IMR-90 (cell line): ENCODE measurements around the gene CTR9. TPM values are rescaled to one million over a fixed set of nuclear protein-coding genes. Genes with fewer than 3 reads are reported as not detected.

Source experiments
- ATAC-seq: fragments of 200-7000 bp; cut with Tn5 transposase; 2 replicates; pipeline ENCODE4 v1.9.1; 2020; ENCODE audit warnings: low read depth, mild to moderate bottlenecking, moderate library complexity
- Bru-seq: library from RNA; stranded (reverse); fragments of 400-500 nt; gene quantifications from one replicate; lab custom pipeline; 2021; lab: Mats Ljungman, UMichigan
- BruChase-seq, 2 experiments: library from RNA; stranded (reverse); fragments of 400-500 nt; gene quantifications; one replicate each; lab custom pipeline; 2021; lab: Mats Ljungman, UMichigan
- BruUV-seq: library from RNA; stranded (reverse); fragments of 400-500 nt; replicated peaks from 2 replicates; lab custom pipeline; 2021; lab: Mats Ljungman, UMichigan
- CTCF ChIA-PET: fragments of 300-600 bp; formaldehyde crosslinking; extraction: SDS; loops from one replicate; lab custom pipeline; 2021; ENCODE audit warnings: antibody characterized with exemption; lab: Yijun Ruan, JAX
- POLR2A ChIA-PET: fragments of 300-600 bp; sonication (Branson Sonifier 250); formaldehyde crosslinking; loops from one replicate; lab custom pipeline; 2022; ENCODE audit warnings: antibody characterized with exemption; ENCODE audit not compliant: unreplicated experiment; lab: Charles Lee
- DNase-seq: peaks from one replicate; pipeline ENCODE4 v3.0.0; 2013
- H2AFZ ChIP-seq: replicated peaks from 2 replicates; pipeline ENCODE3; 2013; ENCODE audit warnings: low read length, mild to moderate bottlenecking; ENCODE audit not compliant: poor library complexity
- H2AK5ac ChIP-seq: 2 replicates; pipeline ENCODE4 v1.6.1; 2013; ENCODE audit warnings: low read depth, low read length, inconsistent platforms
- H2AK9ac ChIP-seq: replicated peaks from 2 replicates; pipeline ENCODE3; 2013; ENCODE audit warnings: mild to moderate bottlenecking, low read depth, low read length, moderate library complexity; ENCODE audit not compliant: poor library complexity
- H2BK120ac ChIP-seq: 2 replicates; pipeline ENCODE4 v1.6.1; 2013; ENCODE audit warnings: low read depth, low read length, inconsistent platforms
- H2BK15ac ChIP-seq: 3 replicates; pipeline ENCODE4 v1.6.1; 2013; ENCODE audit warnings: low read depth, low read length, inconsistent platforms
- H2BK20ac ChIP-seq: 2 replicates; pipeline ENCODE4 v1.6.1; 2013; ENCODE audit warnings: low read depth, mild to moderate bottlenecking, inconsistent platforms, low read length, moderate library complexity
- H2BK5ac ChIP-seq: 2 replicates; pipeline ENCODE4 v1.6.1; 2013; ENCODE audit warnings: mild to moderate bottlenecking, low read depth, low read length, inconsistent platforms; ENCODE audit not compliant: poor library complexity, severe bottlenecking
- H3K14ac ChIP-seq: replicated peaks from 2 replicates; pipeline ENCODE4 v1.6.1; 2013; ENCODE audit warnings: low read depth, low read length, inconsistent platforms
- H3K18ac ChIP-seq: 2 replicates; pipeline ENCODE4 v1.6.1; 2013; ENCODE audit warnings: low read depth, low read length, control low read depth
- H3K23ac ChIP-seq: 2 replicates; pipeline ENCODE4 v1.6.1; 2013; ENCODE audit warnings: low read depth, low read length, inconsistent platforms
- H3K27ac ChIP-seq: 2 replicates; pipeline ENCODE4 v1.5.1; 2013; ENCODE audit warnings: mild to moderate bottlenecking, control low read depth, low read length; ENCODE audit not compliant: insufficient read depth
- H3K27me3 ChIP-seq: 2 replicates; pipeline ENCODE4 v1.6.1; 2013; ENCODE audit warnings: low read length; ENCODE audit not compliant: control insufficient read depth, insufficient read depth
- H3K36me3 ChIP-seq: 2 replicates; pipeline ENCODE4 v1.6.1; 2013; ENCODE audit warnings: low read length, mixed read lengths; ENCODE audit not compliant: control insufficient read depth, insufficient read depth
- H3K4ac ChIP-seq: 2 replicates; pipeline ENCODE4 v1.6.1; 2013; ENCODE audit warnings: low read depth, low read length, inconsistent platforms
- H3K4me1 ChIP-seq: 2 replicates; pipeline ENCODE4 v1.6.1; 2013; ENCODE audit warnings: low read length, mixed read lengths; ENCODE audit not compliant: control insufficient read depth, insufficient read depth
- H3K4me2 ChIP-seq: 2 replicates; pipeline ENCODE4 v1.6.1; 2013; ENCODE audit warnings: low read depth, mild to moderate bottlenecking, control low read depth, low read length, moderate library complexity
- H3K4me3 ChIP-seq: 2 replicates; pipeline ENCODE4 v1.5.1; 2013; ENCODE audit warnings: low read depth, mild to moderate bottlenecking, control low read depth, low read length, moderate library complexity; ENCODE audit not compliant: insufficient read depth
- H3K56ac ChIP-seq: 2 replicates; pipeline ENCODE4 v1.6.1; 2013; ENCODE audit warnings: low read length, inconsistent platforms; ENCODE audit not compliant: insufficient read depth; ENCODE audit errors: extremely low read depth
- H3K79me1 ChIP-seq, 2 experiments: 2 replicates each; pipeline ENCODE4 v1.6.1; 2013; ENCODE audit warnings: low read length in 2 of 2, inconsistent platforms in 1 of 2, low read depth in 1 of 2
- H3K9ac ChIP-seq: 2 replicates; pipeline ENCODE4 v1.6.1; 2013; ENCODE audit warnings: low read depth, low read length, control low read depth
- H3K9me1 ChIP-seq: 2 replicates; pipeline ENCODE4 v1.6.1; 2013; ENCODE audit warnings: low read length, inconsistent platforms; ENCODE audit not compliant: insufficient read depth
- H3K9me3 ChIP-seq: 2 replicates; pipeline ENCODE4 v1.6.1; 2013; ENCODE audit warnings: low read length; ENCODE audit not compliant: control insufficient read depth, insufficient read depth
- H4K20me1 ChIP-seq: 2 replicates; pipeline ENCODE4 v1.6.1; 2013; ENCODE audit warnings: low read length, inconsistent platforms; ENCODE audit not compliant: insufficient read depth
- H4K5ac ChIP-seq: 2 replicates; pipeline ENCODE4 v1.6.1; 2013; ENCODE audit warnings: mild to moderate bottlenecking, low read depth, low read length, control low read depth
- H4K8ac ChIP-seq, 2 experiments: 2 replicates each; pipeline ENCODE4 v1.6.1; 2013; ENCODE audit warnings: low read depth in 2 of 2, low read length in 2 of 2, control low read depth in 1 of 2, inconsistent platforms in 1 of 2
- H4K91ac ChIP-seq: 2 replicates; pipeline ENCODE4 v1.6.1; 2013; ENCODE audit warnings: low read depth, low read length, inconsistent platforms; ENCODE audit not compliant: insufficient read depth
- BHLHE40 ChIP-seq: fragments of 150-350 bp; IDR thresholded peaks from 2 replicates; pipeline ENCODE4 v1.6.1; 2016; ENCODE audit warnings: mild to moderate bottlenecking, low read depth, low read length
- CHD1 ChIP-seq: IDR thresholded peaks from 2 replicates; pipeline ENCODE4 v1.6.1; 2012; ENCODE audit warnings: low read depth, low read length, improper control_type of control experiment
- MAFK ChIP-seq: IDR thresholded peaks from 2 replicates; pipeline ENCODE4 v1.6.1; 2012; ENCODE audit warnings: low read depth, low read length, improper control_type of control experiment
- MAZ ChIP-seq: IDR thresholded peaks from 2 replicates; pipeline ENCODE4 v1.6.1; 2012; ENCODE audit warnings: low read depth, mild to moderate bottlenecking, low read length, improper control_type of control experiment, moderate library complexity, borderline replicate concordance
- MXI1 ChIP-seq: IDR thresholded peaks from 2 replicates; pipeline ENCODE4 v1.6.1; 2012; ENCODE audit warnings: low read depth, mild to moderate bottlenecking, low read length, moderate library complexity, borderline replicate concordance
- NFE2L2 ChIP-seq: fragments of 150-350 bp; IDR thresholded peaks from 2 replicates; pipeline ENCODE4 v1.6.1; 2016; ENCODE audit warnings: low read depth, mild to moderate bottlenecking, low read length
- POLR2A ChIP-seq: IDR thresholded peaks from 2 replicates; pipeline ENCODE4 v1.6.1; 2012; ENCODE audit warnings: mild to moderate bottlenecking, low read depth, low read length
- RAD21 ChIP-seq: IDR thresholded peaks from 2 replicates; pipeline ENCODE4 v1.6.1; 2012; ENCODE audit warnings: low read length, improper control_type of control experiment
- RFX5 ChIP-seq: IDR thresholded peaks from 2 replicates; pipeline ENCODE4 v1.8.0; 2012; ENCODE audit warnings: low read depth, mild to moderate bottlenecking, low read length, moderate library complexity
- WGBS, 2 experiments: methylation state at CpG; one replicate each; pipeline versions ENCODE4 v1.1.5 to v1.1.7; 2013; ENCODE audit warnings: missing lambda C conversion rate in 2 of 2; ENCODE audit not compliant: insufficient read length in 1 of 2; ENCODE audit errors: extremely low coverage in 2 of 2; 5-methylcytosine and 5-hydroxymethylcytosine counted together
- dilution Hi-C: fragments of 300-500 bp; cut with HindIII; formaldehyde crosslinking; loops from one replicate; pipeline ENCODE4 v1.14.3; 2018; ENCODE audit warnings: low sequenced_read_pairs; ENCODE audit not compliant: unreplicated experiment
- in situ Hi-C: fragments of 300-500 bp; cut with MboI; formaldehyde crosslinking; loops from 3 replicates; pipeline ENCODE4 v1.14.3; 2019; ENCODE audit warnings: low sequenced_read_pairs, inconsistent platforms, mixed read lengths
- intact Hi-C: fragments of 100-400 bp; cut with micrococcal nuclease; formaldehyde crosslinking; loops from 2 replicates; pipeline ENCODE4 v1.10.0; 2022
- long read RNA-seq: library from polyadenylated mRNA; unstranded; transcript quantifications from one replicate; pipeline ENCODE4 v2.0.0, GENCODE V29; 2021; ENCODE audit not compliant: unreplicated experiment
- polyA plus RNA-seq, 3 experiments: library from polyadenylated mRNA; depleted of rRNA; stranded (reverse); fragments of >200 nt; gene quantifications; 2 replicates each; pipeline ENCODE4 v1.2.3, GENCODE V29; 2012; ENCODE audit warnings: low replicate concordance in 1 of 3
- total RNA-seq: library from RNA; depleted of rRNA; stranded (reverse); fragments of >200 nt; gene quantifications from 2 replicates; pipeline ENCODE4 v1.2.3, GENCODE V29; 2012; rRNA removed
- TF ChIP-seq, protein P1 (sequence below): fragments of 150-350 bp; IDR thresholded peaks from 2 replicates; pipeline ENCODE4 v1.6.1; 2017; ENCODE audit warnings: mild to moderate bottlenecking, antibody characterized with exemption, low read length, low read depth
- TF ChIP-seq, protein P2 (sequence below): conservative IDR thresholded peaks from 2 replicates; pipeline ENCODE4 v1.5.1; 2012; ENCODE audit warnings: mild to moderate bottlenecking, low read depth, low read length, improper control_type of control experiment

The CTR9 gene
- 37.1 and 38.3 TPM in 2 replicates for total RNA-seq
- 14.4 and 16.8 TPM in 2 replicates for polyA plus RNA-seq (2012; rRNA removed)
- 3.8 and 5.1 TPM in 2 replicates for polyA plus RNA-seq (2012; cell fraction: cytosol; rRNA removed)
- 2.1 and 10.6 TPM in 2 replicates for polyA plus RNA-seq (2012; cell fraction: nucleus; rRNA removed; ENCODE audit: low replicate concordance)
- Bru-seq, nascent RNA = percentile 82 among the genes with signal in this experiment
- percentile 89 among the genes with signal in this experiment for BruChase-seq, experiment 1, labeled RNA remaining after a 6-hour chase
- BruChase-seq, experiment 2, labeled RNA remaining after a 2-hour chase = percentile 91 among the genes with signal in this experiment
- long read RNA-seq, full-length matches to known transcripts = 25 of 82 reads
- long read RNA-seq, partial matches to known transcripts = 54 of 82 reads
- long read RNA-seq, other reads (novel, unspliced or antisense) = 3 of 82 reads

DNA sequence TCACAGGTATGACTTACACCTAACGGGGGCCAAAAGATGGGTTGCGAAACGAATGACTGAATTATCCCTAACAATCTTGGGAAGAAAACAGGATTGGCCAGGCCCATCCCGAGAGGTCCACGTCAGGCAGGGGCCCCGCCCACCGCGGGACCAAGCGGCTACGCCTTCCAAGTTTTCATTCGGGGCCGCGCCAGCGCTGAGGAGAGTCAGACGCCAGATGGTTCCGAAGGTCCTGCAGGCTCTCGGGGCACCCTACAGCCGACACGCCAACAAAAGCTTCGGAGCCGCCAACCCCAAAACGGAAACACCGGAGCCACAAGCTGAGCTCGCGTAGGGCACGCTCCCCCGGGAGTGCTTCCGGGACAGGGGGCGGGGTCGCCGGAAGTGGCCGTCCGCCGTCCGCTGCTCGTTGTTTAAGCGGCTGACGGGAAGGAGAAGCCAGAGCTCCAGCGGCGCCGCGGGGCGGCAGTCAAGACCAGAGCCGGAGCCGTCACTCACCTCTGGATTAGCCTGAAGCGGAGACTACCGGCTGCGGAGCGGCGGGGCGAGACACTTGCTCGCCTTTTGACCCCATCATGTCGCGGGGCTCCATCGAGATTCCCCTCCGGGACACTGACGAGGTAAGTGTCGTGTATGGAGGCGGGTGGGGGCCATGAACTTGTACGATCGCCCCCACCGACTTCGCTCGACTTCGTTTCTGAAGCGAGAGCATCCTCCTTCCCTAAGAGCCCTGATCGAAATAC lies at the start of gene CTR9:
TSS of gene CTR9 (plus strand) at position 409 of the 743 bp plus-strand sequence. CDS start at position 576, 167 bp downstream.
- H3K4me1 ChIP-seq = no peaks in the 10 kb centered on the region; the same call in 1 of the 2 replicates
- peak within 1 kb of the TSS; percentile 51 to 100 for H4K8ac ChIP-seq
- intact Hi-C loops (no loop called here), in situ Hi-C loops (no loop called here), dilution Hi-C loops (no loop called here)
- peak within 1 kb of the TSS; percentile 94 for H3K18ac ChIP-seq
- H2BK15ac ChIP-seq = peak within 1 kb of the TSS; percentile 88; the same call in 2 of the 3 replicates
- peak within 1 kb of the TSS; percentile 99 for H4K91ac ChIP-seq
- H2AFZ ChIP-seq = peak within 1 kb of the TSS; percentile 100
- CTCF ChIA-PET = interaction anchor here (1.0 kb wide), 1 partner anchor 19 kb away, joined by 4 read pairs; no protein-coding TSS in a partner anchor
- H3K4ac ChIP-seq = peak within 1 kb of the TSS; percentile 96
- no TSS peak for BruUV-seq
- H3K9me3 ChIP-seq = no peaks in the 10 kb centered on the region
- peak; percentile 93 for ATAC-seq
- peak within 1 kb of the TSS; percentile 92 for H2BK20ac ChIP-seq
- DNase-seq = peak; percentile 90
- POLR2A ChIA-PET = no interaction called here
- peaks cover 12 to 22% of the 10 kb centered on the region in 2 experiments for H3K79me1 ChIP-seq
- H2AK5ac ChIP-seq = 0 out of 2 replicates have a peak within 1 kb of the TSS, but pooled peaks have one; percentile 49
- H3K36me3 ChIP-seq = peaks cover 1% of the 10 kb centered on the region
- H3K4me2 ChIP-seq = peak within 1 kb of the TSS; percentile 98
- H3K27ac ChIP-seq = peak within 1 kb of the TSS; percentile 97
- peak within 1 kb of the TSS; percentile 99 for H2AK9ac ChIP-seq
- H2BK5ac ChIP-seq = peak within 1 kb of the TSS; percentile 96
- H3K9ac ChIP-seq = peak within 1 kb of the TSS; percentile 87
- H2BK120ac ChIP-seq = peak within 1 kb of the TSS; percentile 98
- peaks cover 9% of the 10 kb centered on the region for H4K20me1 ChIP-seq
- H3K56ac ChIP-seq = peak within 1 kb of the TSS; percentile 93
- H3K9me1 ChIP-seq = peaks cover 3% of the 10 kb centered on the region; the same call in 1 of the 2 replicates
- H3K23ac ChIP-seq = peak within 1 kb of the TSS; percentile 96
- peak within 1 kb of the TSS; percentile 100 for H3K14ac ChIP-seq
- H4K5ac ChIP-seq = peak within 1 kb of the TSS; percentile 95
- H3K4me3 ChIP-seq = peak within 1 kb of the TSS; percentile 87
- 0% methylated on average over 37 of the region's 67 CpGs; no CpG with 5 or more reads in 1 of the 2 experiments for WGBS, 2 experiments
- no peaks in the 10 kb centered on the region for H3K27me3 ChIP-seq
- TF ChIP-seq MAZ (peak; percentile 85), MXI1 (peak; percentile 92; the same call in 1 of the 2 replicates), NFE2L2 (no peak), BHLHE40 (0 out of 2 replicates have a peak, but pooled peaks have one; percentile 31), POLR2A (peak; percentile 95), RFX5 (no peak), MAFK (no peak), RAD21 (no peak; the same call in 1 of the 2 replicates), CHD1 (no peak)
- TF ChIP-seq, protein P1, sequence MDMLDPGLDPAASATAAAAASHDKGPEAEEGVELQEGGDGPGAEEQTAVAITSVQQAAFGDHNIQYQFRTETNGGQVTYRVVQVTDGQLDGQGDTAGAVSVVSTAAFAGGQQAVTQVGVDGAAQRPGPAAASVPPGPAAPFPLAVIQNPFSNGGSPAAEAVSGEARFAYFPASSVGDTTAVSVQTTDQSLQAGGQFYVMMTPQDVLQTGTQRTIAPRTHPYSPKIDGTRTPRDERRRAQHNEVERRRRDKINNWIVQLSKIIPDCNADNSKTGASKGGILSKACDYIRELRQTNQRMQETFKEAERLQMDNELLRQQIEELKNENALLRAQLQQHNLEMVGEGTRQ = peak; percentile 53
- TF ChIP-seq, protein P2, sequence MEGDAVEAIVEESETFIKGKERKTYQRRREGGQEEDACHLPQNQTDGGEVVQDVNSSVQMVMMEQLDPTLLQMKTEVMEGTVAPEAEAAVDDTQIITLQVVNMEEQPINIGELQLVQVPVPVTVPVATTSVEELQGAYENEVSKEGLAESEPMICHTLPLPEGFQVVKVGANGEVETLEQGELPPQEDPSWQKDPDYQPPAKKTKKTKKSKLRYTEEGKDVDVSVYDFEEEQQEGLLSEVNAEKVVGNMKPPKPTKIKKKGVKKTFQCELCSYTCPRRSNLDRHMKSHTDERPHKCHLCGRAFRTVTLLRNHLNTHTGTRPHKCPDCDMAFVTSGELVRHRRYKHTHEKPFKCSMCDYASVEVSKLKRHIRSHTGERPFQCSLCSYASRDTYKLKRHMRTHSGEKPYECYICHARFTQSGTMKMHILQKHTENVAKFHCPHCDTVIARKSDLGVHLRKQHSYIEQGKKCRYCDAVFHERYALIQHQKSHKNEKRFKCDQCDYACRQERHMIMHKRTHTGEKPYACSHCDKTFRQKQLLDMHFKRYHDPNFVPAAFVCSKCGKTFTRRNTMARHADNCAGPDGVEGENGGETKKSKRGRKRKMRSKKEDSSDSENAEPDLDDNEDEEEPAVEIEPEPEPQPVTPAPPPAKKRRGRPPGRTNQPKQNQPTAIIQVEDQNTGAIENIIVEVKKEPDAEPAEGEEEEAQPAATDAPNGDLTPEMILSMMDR = peak; percentile 37
